H1 (cell line): Measurements from ENCODE around the gene CHPF. TPM values are rescaled to one million over a fixed set of nuclear protein-coding genes. Genes with fewer than 3 reads are reported as not detected.
A peak's percentile ranks its signal among the peaks of the same experiment; 100 is the strongest.

Source experiments
- BACH1 ChIP-seq: IDR thresholded peaks from 2 replicates; pipeline ENCODE4 v1.6.1; 2012; ENCODE audit warnings: low read length, improper control_type of control experiment
- BCL11A ChIP-seq, 2 experiments: IDR thresholded peaks; one replicate each; pipeline ENCODE4 v1.6.1; 2011; ENCODE audit warnings: low read depth in 2 of 2, low read length in 2 of 2, mild to moderate bottlenecking in 2 of 2
- CBX8 ChIP-seq: fragments of 300-800, 300-1000 bp; sonication (generic); IDR thresholded peaks from 2 replicates; pipeline ENCODE4 v1.7.1; 2016; ENCODE audit warnings: low read depth, low read length, borderline replicate concordance
- CHD1 ChIP-seq: IDR thresholded peaks from 2 replicates; pipeline ENCODE4 v1.6.1; 2012; ENCODE audit warnings: low read depth, low read length, improper control_type of control experiment
- GABPA ChIP-seq: IDR thresholded peaks from 2 replicates; pipeline ENCODE4 v1.6.1; 2011; ENCODE audit warnings: mild to moderate bottlenecking, low read length, moderate library complexity, borderline replicate concordance; ENCODE audit not compliant: insufficient read depth
- KDM1A ChIP-seq: fragments of 200-600, 300-600 bp; sonication (generic); IDR thresholded peaks from 2 replicates; pipeline ENCODE4 v1.7.1; 2016; ENCODE audit warnings: mild to moderate bottlenecking, low read length, borderline replicate concordance
- NANOG ChIP-seq: IDR thresholded peaks from 2 replicates; pipeline ENCODE4 v1.6.1; 2011; ENCODE audit warnings: low read length, low read depth, mild to moderate bottlenecking, inconsistent platforms; ENCODE audit not compliant: insufficient read depth, poor library complexity, severe bottlenecking
- POLR2AphosphoS5 ChIP-seq: IDR thresholded peaks from 2 replicates; pipeline ENCODE4 v1.6.1; 2011; ENCODE audit warnings: low read depth, low read length
- POU5F1 ChIP-seq: IDR thresholded peaks from 2 replicates; pipeline ENCODE4 v1.6.1; 2011; ENCODE audit warnings: low read depth, mild to moderate bottlenecking, low read length, moderate library complexity
- RFX5 ChIP-seq: IDR thresholded peaks from 2 replicates; pipeline ENCODE4 v1.6.1; 2011; ENCODE audit warnings: low read depth, low read length, improper control_type of control experiment, borderline replicate concordance
- RXRA ChIP-seq: IDR thresholded peaks from 2 replicates; pipeline ENCODE4 v1.6.1; 2011; ENCODE audit warnings: low read depth, mild to moderate bottlenecking, low read length, moderate library complexity; ENCODE audit not compliant: insufficient read depth
- SIN3A ChIP-seq, 2 experiments: IDR thresholded peaks in 1 of 2; conservative IDR thresholded peaks in 1 of 2; 2 replicates each; pipeline ENCODE4 v1.6.1; 2011 to 2012; ENCODE audit warnings: low read length in 2 of 2, improper control_type of control experiment in 1 of 2, low read depth in 1 of 2, mild to moderate bottlenecking in 1 of 2
- SIRT6 ChIP-seq: IDR thresholded peaks from one replicate; pipeline ENCODE4 v1.7.1; 2012; ENCODE audit warnings: low read length, inconsistent platforms
- SP1 ChIP-seq: IDR thresholded peaks from 2 replicates; pipeline ENCODE4 v1.6.1; 2011; ENCODE audit warnings: low read depth, low read length
- SP2 ChIP-seq: IDR thresholded peaks from 2 replicates; pipeline ENCODE4 v1.6.1; 2012; ENCODE audit warnings: mild to moderate bottlenecking, low read length, inconsistent platforms
- SUZ12 ChIP-seq: fragments of 200-600 bp; sonication (generic); IDR thresholded peaks from 2 replicates; pipeline ENCODE4 v1.6.1; 2012; ENCODE audit warnings: mild to moderate bottlenecking, inconsistent platforms, low read length, moderate library complexity, mixed read lengths
- TAF7 ChIP-seq: optimal IDR thresholded peaks from 2 replicates; pipeline ENCODE3; 2011; ENCODE audit warnings: low read depth, mild to moderate bottlenecking, inconsistent platforms, low read length, moderate library complexity, borderline replicate concordance
- USF2 ChIP-seq: IDR thresholded peaks from 2 replicates; pipeline ENCODE4 v1.6.1; 2011; ENCODE audit warnings: low read length, improper control_type of control experiment
- ZNF274 ChIP-seq: IDR thresholded peaks from 2 replicates; pipeline ENCODE4 v1.7.0; 2012; ENCODE audit warnings: low read length, borderline replicate concordance; ENCODE audit errors: extremely low read depth
- polyA plus RNA-seq, 7 experiments: library from polyadenylated mRNA; depleted of rRNA in 3 of 7; stranded (reverse) in 5 of 7; unstranded in 2 of 7; fragments of >200 nt in 5 of 7; fragments of 200-250 nt in 2 of 7; gene quantifications; 1 replicate in 5 of 7; 2 replicates in 1 of 7; 4 replicates in 1 of 7; pipeline versions ENCODE4 v1.2.1 to v1.2.3, GENCODE V29; 2011 to 2013; ENCODE audit warnings: missing spikeins in 2 of 7, mixed read lengths in 2 of 7
- total RNA-seq: library from RNA; stranded (reverse); fragmentation: NEBNext Ultra II Directional; extraction: Animal tissue kit (Norgen Biotek cat#: 25700); gene quantifications from 2 replicates; pipeline ENCODE4 v1.2.1, GENCODE V29; 2021
- TF ChIP-seq, protein P1 (sequence below): IDR thresholded peaks from 2 replicates; pipeline ENCODE4 v1.6.1; 2012; ENCODE audit warnings: inconsistent platforms

CHPF gene
- total and polyA plus RNA-seq, 2 of the 8 experiments (the other 6 are each of a cell fraction or from before 2014, with no cell fraction given) = 62.9 to 67.3 TPM

GRCh38 chr2:219530048-219530963, 13.3 kb downstream of the CHPF start (continued):
- TF ChIP-seq TAF7 (no peak), USF2 (no peak), RFX5 (no peak), BACH1 (no peak), CBX8 (no peak), POU5F1 (no peak), RXRA (peak; percentile 84; the same call in 1 of the 2 replicates), NANOG (peak; percentile 20), SP1 (no peak), SP2 (no peak), ZNF274 (no peak), SIN3A (conservative IDR thresholded peaks at IDR 0.05 in 1 of 2, IDR thresholded peaks at IDR 0.05 in 1 of 2; ENCODE audit: low read depth in 1 of 2, low read length in 2 of 2) (peak in 1 of 2 experiments; percentile 65; a peak in 1 of 4 replicates), BCL11A (IDR thresholded peaks at IDR 0.05; ENCODE audit: low read depth in 2 of 2, low read length in 2 of 2) (no peak), SUZ12 (no peak), KDM1A (no peak), GABPA (peak; percentile 60; the same call in 1 of the 2 replicates), POLR2AphosphoS5 (no peak), SIRT6 (no peak), CHD1 (no peak)
- TF ChIP-seq, protein P1, sequence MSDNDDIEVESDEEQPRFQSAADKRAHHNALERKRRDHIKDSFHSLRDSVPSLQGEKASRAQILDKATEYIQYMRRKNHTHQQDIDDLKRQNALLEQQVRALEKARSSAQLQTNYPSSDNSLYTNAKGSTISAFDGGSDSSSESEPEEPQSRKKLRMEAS = no peak
